HepG2 (cell line): ENCODE data around the gene FEM1B.

Experiments
- CREB3 ChIP-seq: sonication (generic); formaldehyde crosslinking; IDR thresholded peaks from 2 replicates; pipeline ENCODE4 v1.5.0; 2020; ENCODE audit warnings: missing genetic modification reagents
- CTCF ChIP-seq: sonication (generic); formaldehyde crosslinking; IDR thresholded peaks from 2 replicates; pipeline ENCODE4 v1.5.0; 2020; ENCODE audit warnings: mild to moderate bottlenecking, missing genetic modification reagents, moderate library complexity
- HNRNPK ChIP-seq: fragments of 200-400 bp; formaldehyde crosslinking; IDR thresholded peaks from 2 replicates; pipeline ENCODE4 v1.6.1; 2018; ENCODE audit warnings: low read length, low read depth, moderate library complexity, mild to moderate bottlenecking; ENCODE audit not compliant: poor library complexity, severe bottlenecking
- MAZ ChIP-seq, 2 experiments: sonication (generic) in 1 of 2; formaldehyde crosslinking in 1 of 2; IDR thresholded peaks; 2 replicates each; pipeline versions ENCODE4 v1.5.0 to v1.6.1; 2012 to 2020; ENCODE audit warnings: low read depth in 2 of 2, mild to moderate bottlenecking in 2 of 2, borderline replicate concordance in 1 of 2, improper control_type of control experiment in 1 of 2, low read length in 1 of 2, missing genetic modification reagents in 1 of 2, moderate library complexity in 1 of 2
- NFIC ChIP-seq: IDR thresholded peaks from 2 replicates; pipeline ENCODE4 v1.6.1; 2012; ENCODE audit warnings: mild to moderate bottlenecking, low read length, inconsistent platforms
- SP2 ChIP-seq: sonication (generic); formaldehyde crosslinking; IDR thresholded peaks from 2 replicates; pipeline ENCODE4 v1.5.1; 2020; ENCODE audit warnings: mild to moderate bottlenecking, missing genetic modification reagents
- ZBTB2 ChIP-seq: sonication (generic); formaldehyde crosslinking; IDR thresholded peaks from 2 replicates; pipeline ENCODE4 v1.8.0; 2022; ENCODE audit warnings: low read depth, missing genetic modification reagents
- ZFX ChIP-seq: sonication (generic); formaldehyde crosslinking; IDR thresholded peaks from 2 replicates; pipeline ENCODE4 v1.4.0; 2020; ENCODE audit warnings: mild to moderate bottlenecking, low read depth, missing genetic modification reagents, moderate library complexity
- ZNF263 ChIP-seq: sonication (generic); formaldehyde crosslinking; IDR thresholded peaks from 2 replicates; pipeline ENCODE4 v1.4.0; 2020; ENCODE audit warnings: missing genetic modification reagents
- ZNF280B ChIP-seq: sonication (generic); formaldehyde crosslinking; IDR thresholded peaks from 2 replicates; pipeline ENCODE4 v1.5.0; 2020; ENCODE audit warnings: missing genetic modification reagents, mild to moderate bottlenecking, borderline replicate concordance
- ZNF343 ChIP-seq: sonication (generic); formaldehyde crosslinking; IDR thresholded peaks from 2 replicates; pipeline ENCODE4 v1.4.0; 2020; ENCODE audit warnings: mild to moderate bottlenecking, missing genetic modification reagents

GRCh38 chr15:68284616-68285258, 7.2 kb downstream of the FEM1B start:
- TF ChIP-seq NFIC, result no peak
- TF ChIP-seq ZNF263 (CRISPR knock-in tag), result no peak
- TF ChIP-seq ZBTB2 (CRISPR knock-in tag), result no peak
- TF ChIP-seq HNRNPK, result no peak
- TF ChIP-seq ZFX, result no peak
- no peak for TF ChIP-seq CREB3 (CRISPR knock-in tag)
- no peak for TF ChIP-seq MAZ (IDR thresholded peaks at IDR 0.05; ENCODE audit: borderline replicate concordance, low read depth, low read length)
- no peak for TF ChIP-seq MAZ (CRISPR knock-in tag; IDR thresholded peaks at IDR 0.05; ENCODE audit: low read depth)
- no peak for TF ChIP-seq ZNF280B (CRISPR knock-in tag)
- no peak for TF ChIP-seq SP2
- TF ChIP-seq CTCF (CRISPR knock-in tag), result no peak
- no peak for TF ChIP-seq ZNF343 (CRISPR knock-in tag)
